DMS 273 (cell line): Measurements from ENCODE around the gene TXN2.
"Not testable (repeated sequence)": the region's sequence is repeated elsewhere in the genome, so short reads cannot be mapped to it uniquely, and the experiment has no call there.

Experiments
- DNase-seq: peaks from one replicate; lab custom pipeline; 2025; ENCODE audit not compliant: unreplicated experiment; lab: John Stamatoyannopoulos, UW

The TXN2 gene

DNA sequence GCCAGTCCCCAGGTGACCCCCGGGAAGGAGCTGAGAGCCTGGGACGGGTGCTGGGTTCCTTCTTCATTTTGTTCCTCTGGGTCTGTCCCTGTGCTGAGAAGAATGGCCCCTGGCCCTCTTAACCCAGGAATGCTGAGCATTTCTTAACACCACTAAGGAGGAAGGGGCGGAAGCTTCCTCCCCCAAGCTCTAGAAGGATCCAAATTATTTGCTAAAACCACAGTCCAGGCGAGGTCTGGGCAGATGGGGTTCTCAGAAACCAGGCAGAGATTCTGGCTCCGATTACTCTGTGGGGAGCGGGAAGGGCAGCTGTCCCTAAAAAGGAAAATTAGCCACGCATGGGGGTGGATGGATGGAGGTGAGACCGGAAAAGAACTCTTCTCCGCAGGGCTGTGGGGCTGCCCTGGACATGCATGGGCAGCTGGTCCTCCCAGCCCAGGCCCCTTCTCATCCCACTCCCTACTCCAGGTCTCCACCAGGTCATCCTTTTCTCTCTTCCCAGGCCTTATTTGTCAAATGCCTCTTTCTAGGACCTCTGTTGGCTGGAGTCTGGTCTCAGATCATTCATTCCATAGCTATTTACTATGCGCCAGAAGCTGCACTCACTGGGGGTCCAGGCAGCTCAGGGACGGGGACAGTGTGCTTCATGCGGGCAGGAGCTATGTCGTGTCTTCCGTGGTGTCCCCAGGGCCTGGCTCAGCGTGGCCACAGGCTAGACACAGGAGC is 48.7 kb downstream of the TXN2 start:
- peak; percentile 61 for DNase-seq

DNA sequence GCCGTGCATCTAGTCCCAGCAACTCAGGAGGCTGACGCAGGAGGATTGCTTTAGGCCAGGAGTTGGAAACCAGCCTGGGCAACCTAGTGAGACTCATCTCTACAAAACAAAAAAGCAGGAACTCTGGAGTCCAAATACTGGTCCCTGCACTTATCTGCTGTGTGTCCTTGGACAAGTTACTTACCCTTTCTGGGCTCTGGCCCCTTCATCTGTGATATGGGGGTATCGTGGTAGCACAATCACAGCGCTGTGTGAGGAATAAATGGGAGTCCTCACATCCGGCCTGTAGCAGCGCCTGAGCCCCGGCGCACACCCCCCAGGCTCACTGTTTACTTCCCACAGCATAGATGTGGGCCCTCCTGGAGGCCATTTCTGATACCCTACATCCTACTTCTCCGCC is 49.5 kb downstream of the TXN2 start:
- DNase-seq: no peak

DNA sequence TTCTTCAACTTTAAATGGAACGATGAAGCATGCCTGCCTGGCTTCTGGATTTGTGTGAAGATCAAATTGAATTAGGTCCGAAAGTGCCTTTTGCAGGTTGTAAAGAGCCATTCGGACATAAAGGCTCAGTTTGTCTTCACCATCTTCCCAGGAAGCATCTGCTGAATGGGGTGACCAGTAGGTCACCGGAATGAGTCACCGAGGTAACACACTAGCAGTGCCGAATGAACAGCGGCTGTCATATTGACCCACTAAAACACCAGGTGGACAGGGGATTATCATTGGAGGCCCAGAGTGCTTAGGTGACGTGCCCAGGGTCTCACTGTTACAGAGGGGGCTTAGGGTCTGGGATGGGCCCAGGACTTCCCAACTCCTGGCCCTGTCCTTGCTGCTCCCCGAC is 50.6 kb downstream of the TXN2 start:
- no peak for DNase-seq

DNA sequence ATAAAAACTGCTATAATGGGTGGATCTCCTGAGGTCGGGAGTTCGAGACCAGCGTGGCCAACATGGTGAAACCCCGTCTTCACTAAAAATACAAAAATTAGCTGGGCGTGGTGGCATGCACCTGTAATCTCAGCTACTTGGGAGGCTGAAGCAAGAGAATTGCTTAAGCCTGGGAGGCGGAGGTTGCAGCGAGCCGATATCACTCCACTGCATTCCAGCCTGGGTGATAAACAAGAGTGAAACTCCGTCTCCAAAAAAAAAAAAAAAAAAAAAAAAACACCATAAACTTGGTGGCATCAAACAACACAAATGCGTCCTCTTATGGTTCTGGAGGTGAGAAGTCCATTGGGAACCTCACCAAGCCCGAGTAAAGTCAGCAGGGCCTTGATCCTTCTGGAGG is 53.5 kb downstream of the TXN2 start:
- DNase-seq: not testable (repeated sequence)

DNA sequence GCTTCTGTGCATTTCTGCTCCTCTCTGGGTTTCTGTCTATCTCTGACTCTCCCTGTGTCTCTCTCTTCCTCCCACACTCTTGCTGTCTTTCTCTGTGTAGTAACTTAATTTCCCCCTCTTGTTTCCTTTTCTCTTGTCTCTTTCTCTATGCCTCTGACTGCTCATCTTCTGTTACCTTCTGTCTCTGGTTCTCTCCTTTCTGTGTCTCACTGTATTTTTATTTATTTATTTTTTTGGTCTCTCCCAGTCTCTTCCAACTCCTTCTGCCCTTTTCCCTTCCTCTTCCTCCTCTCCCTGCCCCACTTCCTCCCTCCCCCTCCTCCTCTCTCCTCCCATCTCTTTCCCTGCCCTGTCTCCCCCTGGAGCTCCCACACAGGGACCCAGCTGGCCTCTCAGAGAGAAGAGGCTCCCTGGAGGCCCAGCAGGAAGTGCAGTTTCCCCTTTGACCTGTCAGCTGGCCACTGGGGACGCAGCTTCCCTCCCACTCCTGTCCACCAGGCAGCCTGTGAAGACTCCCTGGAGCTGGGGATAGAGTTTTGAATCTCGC is 55.4 kb downstream of the TXN2 start:
- peak; percentile 18 for DNase-seq

DNA sequence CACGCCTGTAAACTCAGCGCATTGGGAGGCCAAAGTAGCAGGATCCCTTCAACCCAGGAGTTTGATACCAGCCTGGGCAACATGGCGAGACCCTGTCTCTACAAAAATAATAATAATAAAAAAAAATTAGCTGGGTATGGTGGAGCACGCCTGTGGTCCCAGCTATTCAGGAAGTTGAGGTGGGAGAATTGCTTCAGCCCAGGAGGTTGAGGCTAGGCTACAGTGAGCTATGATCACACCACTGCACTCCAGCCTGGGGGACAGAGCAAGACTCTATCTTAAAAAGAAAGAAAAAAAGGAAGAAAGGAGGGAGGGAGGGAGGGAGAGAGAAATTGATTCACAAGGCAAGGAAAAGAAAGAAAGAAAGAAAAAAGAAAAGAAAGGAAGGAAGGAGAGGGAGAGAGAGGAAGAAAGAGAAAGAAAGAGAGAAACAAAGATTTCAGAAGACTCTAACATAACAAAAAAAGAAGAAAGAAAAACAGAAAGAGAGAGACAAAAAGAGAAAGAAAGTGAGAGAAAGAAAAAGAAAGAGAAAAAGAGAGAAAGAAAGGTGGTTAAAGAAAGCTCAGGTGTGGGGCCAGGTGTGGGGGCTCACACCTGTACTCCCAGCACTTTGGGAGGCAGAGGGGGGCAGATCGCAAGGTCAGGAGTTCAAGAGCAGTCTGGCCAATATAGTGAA is 56.4 kb downstream of the TXN2 start:
- DNase-seq: no peak

DNA sequence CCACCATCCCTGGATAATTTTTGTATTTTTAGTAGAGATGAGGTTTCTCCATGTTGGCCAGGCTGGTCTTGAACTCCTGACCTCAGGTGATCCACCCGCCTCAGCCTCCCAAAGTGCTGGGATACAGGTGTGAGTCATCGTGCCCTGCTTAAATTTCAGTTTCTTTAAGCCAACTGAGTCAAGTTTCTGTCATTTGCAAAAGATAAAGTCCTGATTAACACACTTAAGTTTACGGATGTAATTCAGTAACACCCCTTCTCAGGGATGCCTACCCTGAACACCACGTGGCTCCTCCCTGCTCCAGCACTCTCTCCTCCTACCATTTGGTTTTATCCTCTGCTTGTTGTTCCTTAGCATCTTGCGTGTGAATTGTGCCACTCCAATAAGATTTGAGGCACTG is 57.0 kb downstream of the TXN2 start:
- DNase-seq: not testable (repeated sequence)

DNA sequence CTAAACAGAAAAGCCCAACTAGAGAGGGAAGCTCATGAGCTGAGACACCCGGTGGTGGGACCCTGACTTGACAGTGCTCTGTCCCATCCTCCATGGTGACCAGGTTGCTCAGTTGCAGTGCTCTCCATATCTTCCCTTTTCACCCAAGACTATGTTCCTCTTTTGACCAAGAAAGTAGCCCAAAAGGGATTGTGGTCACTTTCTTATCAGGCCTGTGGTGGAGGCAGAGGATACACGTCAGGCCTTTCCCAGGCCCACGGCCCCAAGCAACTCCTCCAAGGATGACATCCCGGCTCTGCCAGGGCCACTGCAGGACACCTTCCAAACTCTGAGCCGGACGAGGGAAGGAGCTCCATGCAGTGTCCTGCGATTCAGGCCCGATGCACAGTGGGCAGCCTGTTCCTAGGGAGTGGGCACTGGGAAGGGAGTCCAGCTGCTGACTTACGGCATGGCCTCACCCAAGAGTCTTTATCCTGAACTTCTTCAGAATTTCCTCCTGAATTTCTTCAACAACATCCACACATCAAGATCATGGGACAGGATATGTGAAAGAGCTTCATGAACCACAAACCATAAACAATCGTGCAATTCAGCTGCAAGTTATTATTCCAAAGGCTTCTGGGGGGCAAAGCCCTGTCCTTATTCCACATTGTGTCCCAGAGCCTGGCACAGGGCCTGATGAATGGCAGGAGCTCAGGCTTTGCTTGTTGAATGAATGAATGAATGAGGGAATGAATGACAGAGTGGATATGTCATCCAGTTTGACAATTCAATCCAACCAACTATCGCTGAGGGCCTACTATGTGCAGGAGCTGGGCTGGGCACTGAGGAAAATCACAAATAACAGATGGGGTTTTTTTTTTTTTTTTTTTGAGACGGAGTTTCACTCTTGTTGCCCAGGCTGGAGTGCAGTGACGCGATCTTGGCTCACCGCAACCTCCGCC is 57.7 kb downstream of the TXN2 start:
- no peak for DNase-seq

DNA sequence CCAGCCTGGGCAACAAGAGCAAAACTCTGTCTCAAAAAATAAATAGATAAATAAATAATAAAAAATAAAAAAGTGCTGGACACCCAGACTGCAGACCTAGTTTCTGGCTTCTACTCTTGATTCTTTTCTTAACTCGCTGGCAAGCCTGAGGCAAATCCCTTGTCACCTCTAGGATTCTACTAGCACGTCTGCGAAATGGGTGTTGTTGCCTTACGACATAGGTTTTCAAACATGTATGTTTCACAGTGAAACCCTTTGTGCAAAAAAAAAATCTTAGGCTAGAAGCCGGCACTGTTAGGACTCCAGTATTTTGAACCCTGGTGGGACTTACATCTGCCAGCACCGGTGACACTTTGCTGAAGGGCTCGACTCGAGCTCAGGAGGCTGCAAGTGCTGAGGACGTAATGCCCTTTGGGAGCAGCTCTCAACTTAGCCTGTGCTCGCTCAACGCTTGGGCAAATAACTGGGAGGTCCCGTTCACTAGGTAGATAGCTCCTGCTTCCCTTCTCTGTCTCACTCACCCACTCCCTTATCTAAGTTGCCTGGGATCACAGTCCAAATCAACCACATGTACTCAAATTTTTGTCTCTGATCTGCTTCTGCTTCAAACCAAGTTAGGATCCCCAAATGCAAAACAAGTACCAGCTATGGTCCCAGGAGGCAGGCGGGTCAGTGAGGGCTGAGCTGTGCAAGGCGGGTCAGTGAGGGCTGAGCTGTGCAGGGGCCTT is 59.0 kb downstream of the TXN2 start:
- DNase-seq: no peak

DNA sequence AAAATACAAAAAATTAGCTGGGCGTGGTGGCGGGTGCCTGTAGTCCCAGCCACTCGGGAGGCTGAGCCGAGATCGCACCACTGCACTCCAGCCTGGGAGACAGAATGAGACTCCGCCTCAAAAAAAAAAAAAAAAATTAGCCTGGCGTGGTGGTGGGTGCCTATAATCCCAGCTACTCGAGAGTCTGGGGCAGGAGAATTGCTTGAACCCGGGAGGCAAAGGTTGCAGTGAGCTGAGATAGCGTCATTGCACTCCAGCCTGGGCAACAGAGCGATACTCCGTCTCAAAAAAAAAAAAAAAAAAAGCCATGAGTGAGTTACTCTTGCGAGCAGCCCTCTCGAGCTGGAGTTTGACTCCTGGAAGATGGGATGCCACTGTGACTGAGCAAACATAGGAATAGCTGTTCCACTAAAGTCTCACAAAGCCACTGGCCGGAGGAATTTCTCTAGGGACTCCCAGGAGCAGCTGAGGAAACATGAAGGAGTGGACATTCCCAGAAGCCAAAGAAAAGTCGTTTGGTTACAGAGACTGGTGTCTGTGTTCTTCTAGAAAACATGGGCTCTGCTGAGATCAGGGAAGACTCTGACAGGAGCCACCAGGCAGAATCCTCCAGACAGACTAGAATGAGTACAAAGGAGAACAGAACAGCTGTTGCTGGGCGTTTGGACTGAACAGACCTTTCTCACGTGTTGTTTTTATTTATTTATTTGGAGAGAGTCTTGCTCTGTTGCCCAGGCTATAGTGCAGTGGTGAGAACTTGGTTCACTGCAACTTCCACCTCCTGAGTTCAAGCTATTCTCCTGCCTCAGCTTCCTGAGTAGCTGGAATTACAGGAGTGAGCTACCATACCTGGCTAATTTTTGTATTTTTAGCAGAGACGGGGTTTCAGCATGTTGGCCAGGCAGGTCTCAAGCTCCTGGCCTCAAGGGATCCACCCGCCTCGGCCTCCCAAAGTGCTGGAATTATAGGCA is 61.2 kb downstream of the TXN2 start:
- no peak for DNase-seq

DNA sequence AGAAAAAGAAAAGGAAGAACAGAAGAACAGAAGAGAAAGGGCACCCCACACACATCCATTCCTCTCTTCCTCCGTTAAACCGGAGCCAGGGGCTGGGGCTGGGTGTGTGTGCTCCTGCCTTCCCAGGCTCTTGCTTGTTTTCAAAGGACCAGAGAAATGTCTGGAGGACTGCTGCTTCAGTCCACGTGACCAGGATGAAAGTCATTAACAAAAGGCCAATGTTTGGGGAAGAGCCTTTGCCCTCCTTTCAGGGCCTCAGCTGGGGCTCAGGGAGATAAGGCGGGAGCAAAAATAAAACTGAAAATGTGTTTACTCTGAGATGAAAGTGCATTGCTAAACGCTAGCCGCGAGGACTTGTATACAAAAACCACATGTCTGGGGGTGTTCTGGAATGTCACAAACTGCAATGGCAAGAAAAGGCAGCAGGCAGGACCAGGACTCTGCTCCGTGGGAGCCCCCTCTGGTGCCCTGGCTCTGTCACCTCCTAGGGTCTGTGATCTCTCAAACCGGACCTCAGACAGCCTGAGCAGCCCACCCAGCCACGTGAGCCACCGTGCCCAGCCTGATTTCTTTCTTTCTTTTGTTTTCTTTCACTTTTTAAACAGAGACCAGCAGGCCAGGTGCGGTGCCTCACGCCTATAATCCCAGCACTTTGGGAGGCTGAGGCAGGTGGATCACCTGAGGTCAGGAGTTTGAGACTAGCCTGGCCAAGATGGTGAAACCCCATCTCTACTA is 62.1 kb downstream of the TXN2 start:
- DNase-seq: no peak

DNA sequence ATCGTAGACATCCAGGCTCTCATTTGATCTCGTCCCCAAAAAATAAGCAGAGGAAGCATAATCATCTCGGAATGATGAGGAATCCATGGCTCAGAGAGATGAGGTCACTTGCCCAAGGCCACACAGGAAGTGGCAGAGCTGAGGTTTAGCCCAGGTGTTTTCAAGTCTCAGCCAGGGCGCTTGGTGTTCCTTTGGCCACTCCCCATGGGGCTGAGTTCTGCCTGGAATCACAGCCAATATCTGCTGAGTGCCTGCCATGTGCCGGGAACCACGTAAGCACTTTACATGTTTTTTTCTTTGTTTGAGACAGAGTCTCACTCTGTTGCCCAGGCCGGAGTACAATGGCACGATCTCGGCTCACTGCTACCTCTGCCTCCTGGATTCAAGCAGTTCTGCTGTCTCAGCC is 64.2 kb downstream of the TXN2 start:
- no peak for DNase-seq
